Right atrium auricular region (tissue), 2 donors: Measurements from ENCODE around the gene TCHP. TPM values are rescaled to one million over a fixed set of nuclear protein-coding genes. Genes with fewer than 3 reads are reported as not detected.

ENCODE experiments used
- DNase-seq: peaks from one replicate; pipeline ENCODE4 v3.0.0-alpha.2; 2019; ENCODE audit warnings: low spot score
- H3K27ac ChIP-seq, 2 donors: fragments of 200-600 bp; sonication (generic); 1 replicate in 1 of 2; 2 replicates in 1 of 2; pipeline ENCODE4 v1.5.1; 2016 to 2019
- H3K27me3 ChIP-seq, 2 donors: fragments of 200-600 bp; sonication (generic); one replicate each; pipeline versions ENCODE4 v1.5.1 to v1.6.0; 2017 to 2019
- H3K36me3 ChIP-seq: fragments of 200-600 bp; sonication (generic); one replicate; pipeline ENCODE4 v1.5.1; 2016
- H3K4me1 ChIP-seq, 2 donors: fragments of 200-600 bp; sonication (generic); one replicate each; pipeline versions ENCODE4 v1.5.1 to v1.6.0; 2017 to 2019
- H3K4me3 ChIP-seq, 2 donors: fragments of 200-600 bp; sonication (generic); 1 replicate in 1 of 2; 2 replicates in 1 of 2; pipeline ENCODE4 v1.5.1; 2017 to 2019; ENCODE audit warnings: mild to moderate bottlenecking in 1 of 2, moderate library complexity in 1 of 2
- H3K9me3 ChIP-seq, 2 donors: fragments of 200-600 bp; sonication (generic); one replicate each; pipeline ENCODE4 v1.5.1; 2019
- total RNA-seq, 2 donors: library from RNA; depleted of rRNA; stranded (reverse); fragments of >200 nt; gene quantifications; one replicate each; pipeline ENCODE4 v1.1.0, GENCODE V29; 2016
- TF ChIP-seq, protein P1 (sequence below), 2 donors: fragments of 200-600 bp; sonication (generic); IDR thresholded peaks; one replicate each; pipeline ENCODE4 v1.5.1; 2019; ENCODE audit warnings: antibody characterized with exemption in 2 of 2

TCHP gene
- total RNA-seq, 2 donors from 2014 or later = 6.4 to 9.4 TPM

DNA sequence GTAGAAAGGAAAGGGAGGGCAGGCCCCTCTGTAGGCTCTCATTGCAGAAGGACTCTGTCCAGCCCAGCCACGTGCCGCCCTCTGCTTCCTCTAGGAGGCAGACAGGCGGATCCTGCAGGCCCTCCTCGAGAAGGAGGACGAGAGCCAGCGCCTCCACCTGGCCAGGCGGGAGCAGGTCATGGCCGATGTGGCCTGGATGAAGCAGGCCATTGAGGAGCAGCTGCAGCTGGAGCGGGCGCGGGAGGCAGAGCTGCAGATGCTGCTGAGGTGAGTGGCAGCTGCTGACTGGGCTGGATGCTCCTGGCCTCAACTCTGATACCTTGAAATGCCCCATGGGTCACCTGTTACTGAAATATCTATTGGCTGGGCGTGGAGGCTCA is 10.9 kb downstream of the TCHP start:
- no peaks in the 10 kb centered on the region for H3K9me3 ChIP-seq
- TF ChIP-seq, protein P1, sequence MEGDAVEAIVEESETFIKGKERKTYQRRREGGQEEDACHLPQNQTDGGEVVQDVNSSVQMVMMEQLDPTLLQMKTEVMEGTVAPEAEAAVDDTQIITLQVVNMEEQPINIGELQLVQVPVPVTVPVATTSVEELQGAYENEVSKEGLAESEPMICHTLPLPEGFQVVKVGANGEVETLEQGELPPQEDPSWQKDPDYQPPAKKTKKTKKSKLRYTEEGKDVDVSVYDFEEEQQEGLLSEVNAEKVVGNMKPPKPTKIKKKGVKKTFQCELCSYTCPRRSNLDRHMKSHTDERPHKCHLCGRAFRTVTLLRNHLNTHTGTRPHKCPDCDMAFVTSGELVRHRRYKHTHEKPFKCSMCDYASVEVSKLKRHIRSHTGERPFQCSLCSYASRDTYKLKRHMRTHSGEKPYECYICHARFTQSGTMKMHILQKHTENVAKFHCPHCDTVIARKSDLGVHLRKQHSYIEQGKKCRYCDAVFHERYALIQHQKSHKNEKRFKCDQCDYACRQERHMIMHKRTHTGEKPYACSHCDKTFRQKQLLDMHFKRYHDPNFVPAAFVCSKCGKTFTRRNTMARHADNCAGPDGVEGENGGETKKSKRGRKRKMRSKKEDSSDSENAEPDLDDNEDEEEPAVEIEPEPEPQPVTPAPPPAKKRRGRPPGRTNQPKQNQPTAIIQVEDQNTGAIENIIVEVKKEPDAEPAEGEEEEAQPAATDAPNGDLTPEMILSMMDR (IDR thresholded peaks at IDR 0.05) = no peak
- no peak overlapping the region for H3K4me3 ChIP-seq
- H3K4me1 ChIP-seq = no peaks in the 10 kb centered on the region
- H3K27ac ChIP-seq = no peak overlapping the region
- DNase-seq = no peak
- peaks cover 83% of the 10 kb centered on the region for H3K36me3 ChIP-seq
- H3K27me3 ChIP-seq = no peaks in the 10 kb centered on the region

DNA sequence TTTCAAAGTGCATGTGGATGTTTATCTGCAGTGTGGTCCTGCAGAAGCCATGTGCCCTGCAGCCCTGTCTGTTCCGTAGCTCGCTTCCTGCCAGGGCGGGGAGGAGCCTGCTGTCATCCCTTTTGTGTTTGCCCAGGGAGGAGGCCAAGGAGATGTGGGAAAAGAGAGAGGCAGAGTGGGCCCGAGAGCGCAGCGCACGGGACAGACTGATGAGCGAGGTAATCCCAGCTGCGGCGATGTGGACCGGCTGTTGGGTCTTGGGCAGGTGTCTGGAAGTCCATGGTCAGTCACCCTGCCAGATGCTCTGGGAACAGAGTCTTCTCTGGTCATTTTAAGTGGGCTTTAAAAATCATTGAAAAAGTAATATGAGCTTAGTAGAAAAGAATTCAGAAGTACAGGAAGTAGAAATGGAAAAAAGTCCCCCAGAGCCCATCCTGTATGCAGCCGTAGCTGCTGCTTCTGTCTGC is 12.8 kb downstream of the TCHP start:
- Histone ChIP-seq H3K9me3 (no peaks in the 10 kb centered on the region), H3K4me1 (no peaks in the 10 kb centered on the region), H3K4me3 (no peak overlapping the region), H3K36me3 (peaks cover 83% of the 10 kb centered on the region), H3K27me3 (no peaks in the 10 kb centered on the region), H3K27ac (no peak overlapping the region)
- no peak for DNase-seq
- TF ChIP-seq, protein P1 (IDR thresholded peaks at IDR 0.05) = no peak

DNA sequence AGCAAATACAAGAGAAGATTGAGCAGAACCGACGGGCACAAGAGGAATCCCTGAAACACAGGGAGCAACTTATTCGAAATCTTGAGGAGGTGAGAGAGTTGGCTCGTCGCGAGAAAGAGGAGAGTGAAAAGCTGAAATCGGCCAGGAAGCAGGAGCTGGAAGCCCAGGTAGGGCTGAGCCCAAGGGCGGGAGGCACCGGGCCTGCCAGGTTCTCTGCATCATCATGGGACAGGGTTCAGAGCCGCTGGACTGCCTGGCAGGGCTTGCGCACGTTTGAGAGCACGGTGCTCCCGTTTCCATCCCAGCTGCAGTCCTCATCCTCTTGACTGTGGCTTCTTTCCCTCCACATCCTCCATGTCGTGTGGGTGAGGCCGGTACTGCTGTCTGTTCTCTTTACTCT is 14.4 kb downstream of the TCHP start:
- Histone ChIP-seq H3K4me1 (no peaks in the 10 kb centered on the region), H3K27me3 (no peaks in the 10 kb centered on the region), H3K27ac (no peak overlapping the region), H3K4me3 (no peak overlapping the region), H3K36me3 (peaks cover 88% of the 10 kb centered on the region), H3K9me3 (no peaks in the 10 kb centered on the region)
- no peak for DNase-seq
- TF ChIP-seq, protein P1 (IDR thresholded peaks at IDR 0.05) = no peak

DNA sequence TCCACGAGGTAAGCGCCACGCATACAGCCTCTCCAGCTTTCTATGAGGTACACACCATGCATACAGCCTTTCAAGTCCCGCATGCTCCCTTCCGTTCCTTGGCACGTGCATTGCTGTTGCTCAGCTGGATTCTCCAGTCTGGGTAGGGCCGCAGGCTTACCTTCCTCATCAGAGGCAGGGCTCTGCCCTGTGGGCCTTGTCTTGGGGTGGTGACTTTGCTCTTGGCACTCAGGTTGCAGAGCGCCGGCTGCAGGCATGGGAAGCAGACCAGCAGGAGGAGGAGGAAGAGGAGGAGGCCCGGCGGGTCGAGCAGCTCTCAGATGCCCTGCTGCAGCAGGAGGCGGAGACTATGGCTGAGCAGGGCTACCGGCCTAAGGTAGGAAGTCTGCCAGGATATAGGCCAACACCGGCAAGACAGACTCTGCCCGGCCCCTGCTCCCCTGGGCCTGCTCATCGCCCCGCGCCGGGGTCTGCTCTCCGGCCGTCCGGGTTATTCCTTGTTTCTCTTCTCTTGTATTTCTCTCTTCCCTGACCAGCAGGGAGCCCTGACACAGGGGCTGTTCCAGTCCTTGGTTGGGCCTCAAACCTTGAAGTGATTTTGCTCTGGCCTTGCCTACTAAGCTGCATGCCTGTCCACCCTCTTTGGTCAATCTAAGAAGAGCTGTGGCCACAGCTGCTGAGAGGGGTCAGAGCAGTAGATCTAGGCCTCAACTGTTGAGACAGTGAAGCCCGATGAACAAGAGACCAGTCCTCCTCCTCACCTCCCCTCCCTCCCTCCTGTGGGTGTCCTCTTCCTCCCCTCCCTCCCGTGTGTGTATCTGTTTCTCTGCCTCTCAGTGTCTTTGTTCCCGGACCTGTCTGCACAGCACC is 15.3 kb downstream of the TCHP start:
- TF ChIP-seq, protein P1 (IDR thresholded peaks at IDR 0.05) = no peak
- Histone ChIP-seq H3K4me3 (no peak overlapping the region), H3K9me3 (no peaks in the 10 kb centered on the region), H3K27me3 (no peaks in the 10 kb centered on the region), H3K27ac (no peak overlapping the region), H3K4me1 (no peaks in the 10 kb centered on the region), H3K36me3 (peaks cover 84% of the 10 kb centered on the region)
- DNase-seq = no peak

DNA sequence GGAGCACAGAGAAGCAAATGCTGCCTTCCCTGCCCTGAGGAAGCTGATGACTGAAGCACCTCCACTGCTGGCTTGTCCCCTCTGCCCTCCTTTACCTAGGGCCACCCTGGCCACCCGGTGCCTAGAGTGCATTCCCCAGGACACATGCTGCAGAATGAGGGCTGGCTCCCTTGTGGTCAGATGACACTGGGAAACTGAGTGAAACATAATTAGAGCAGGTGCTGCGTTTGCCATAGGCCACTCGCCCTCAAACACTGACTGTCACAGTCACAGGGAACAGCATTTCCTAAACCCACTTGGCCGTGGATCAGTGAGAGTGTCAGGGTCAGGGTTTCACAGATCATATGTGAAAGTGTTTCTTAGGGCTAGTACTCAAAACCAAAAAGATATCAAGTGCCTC is 16.0 kb downstream of the TCHP start:
- DNase-seq = no peak
- Histone ChIP-seq H3K9me3 (no peaks in the 10 kb centered on the region), H3K27ac (no peak overlapping the region), H3K36me3 (peaks cover 78% of the 10 kb centered on the region), H3K4me3 (no peak overlapping the region), H3K27me3 (no peaks in the 10 kb centered on the region), H3K4me1 (no peaks in the 10 kb centered on the region)
- TF ChIP-seq, protein P1 (IDR thresholded peaks at IDR 0.05) = no peak
